Stomach (tissue), 9 donors: ENCODE data around the gene KCTD16. TPM values are rescaled to one million over a fixed set of nuclear protein-coding genes. Genes with fewer than 3 reads are reported as not detected.

Experiments used
- DNase-seq, 2 donors: peaks; one replicate each; pipeline versions ENCODE4 v3.0.0 to v3.0.0-alpha.2; 2013 to 2019
- H3K27ac ChIP-seq, 5 donors: fragments of 200-600 bp in 4 of 5; sonication (generic) in 4 of 5; one replicate each; pipeline ENCODE4 v1.5.1; 2013 to 2019; ENCODE audit warnings: mild to moderate bottlenecking in 1 of 5, moderate library complexity in 1 of 5
- H3K27me3 ChIP-seq, 3 donors: fragments of 200-600 bp; sonication (generic); one replicate each; pipeline ENCODE4 v1.5.1; 2017 to 2019; ENCODE audit warnings: mixed run types in 1 of 3
- H3K36me3 ChIP-seq, 4 donors: fragments of 200-600 bp; sonication (generic); 1 replicate in 3 of 4; 2 replicates in 1 of 4; pipeline ENCODE4 v1.5.1; 2016 to 2019
- H3K4me1 ChIP-seq, 4 donors: fragments of 200-600 bp; sonication (generic); one replicate each; pipeline ENCODE4 v1.5.1; 2016 to 2019
- H3K4me3 ChIP-seq, 4 donors: fragments of 200-600 bp; sonication (generic) in 3 of 4; one replicate each; pipeline ENCODE4 v1.5.1; 2016 to 2019; ENCODE audit warnings: mild to moderate bottlenecking in 1 of 4
- H3K9me3 ChIP-seq, 4 donors: fragments of 200-600 bp; sonication (generic); one replicate each; pipeline ENCODE4 v1.5.1; 2016 to 2019
- EP300 ChIP-seq: sonication (generic); formaldehyde crosslinking; IDR thresholded peaks from one replicate; pipeline ENCODE4 v1.6.1; 2017; ENCODE audit warnings: antibody characterized with exemption
- POLR2A ChIP-seq, 4 donors: fragments of 450-650 bp; IDR thresholded peaks; one replicate each; pipeline ENCODE4 v1.6.1; 2016; ENCODE audit warnings: antibody characterized with exemption in 4 of 4, control low read depth in 2 of 4, mild to moderate bottlenecking in 1 of 4, moderate library complexity in 1 of 4
- POLR2AphosphoS5 ChIP-seq, 3 donors: sonication (generic); formaldehyde crosslinking; IDR thresholded peaks; one replicate each; pipeline ENCODE4 v1.6.1; 2016; ENCODE audit warnings: antibody characterized with exemption in 3 of 3
- WGBS, 5 donors: extraction: QIAGEN DNeasy Blood & Tissue Kit in 3 of 5; methylation state at CpG; one replicate each; pipeline versions ENCODE4 v1.1.5 to v1.1.7; 2013 to 2018; 5-methylcytosine and 5-hydroxymethylcytosine counted together
- intact Hi-C: fragments of 100-400 bp; cut with DNase I; formaldehyde crosslinking; loops from one replicate; pipeline ENCODE4 v1.15.1; 2023; ENCODE audit warnings: low total_unique reads
- polyA plus RNA-seq, 3 donors: library from polyadenylated mRNA; stranded (reverse); fragments of 200-250 nt; gene quantifications; one replicate each; pipeline ENCODE4 v1.2.3, GENCODE V29; 2013
- total RNA-seq, 5 donors: library from RNA; depleted of rRNA; stranded (reverse); fragments of >200 nt; gene quantifications; one replicate each; pipeline versions ENCODE4 v1.1.0 to v1.2.3, GENCODE V29; 2014 to 2016
- TF ChIP-seq, protein P1 (sequence below), 7 experiments: fragments of 450-650 bp in 4 of 7; fragments of 200-600 bp in 3 of 7; sonication (generic) in 3 of 7; IDR thresholded peaks; one replicate each; pipeline ENCODE4 v1.5.1; 2016 to 2019; ENCODE audit warnings: antibody characterized with exemption in 7 of 7, control low read depth in 2 of 7, mild to moderate bottlenecking in 1 of 7
- donor health status: healthy with polysubstance abuse.
- donor health status: Bipolar disorder and iron deficiency.
- donor health status: healthy.

Gene KCTD16
- total and polyA plus RNA-seq, 8 donors: under 0.01 to 1.8 (median under 0.01) TPM; not detected in 4

DNA sequence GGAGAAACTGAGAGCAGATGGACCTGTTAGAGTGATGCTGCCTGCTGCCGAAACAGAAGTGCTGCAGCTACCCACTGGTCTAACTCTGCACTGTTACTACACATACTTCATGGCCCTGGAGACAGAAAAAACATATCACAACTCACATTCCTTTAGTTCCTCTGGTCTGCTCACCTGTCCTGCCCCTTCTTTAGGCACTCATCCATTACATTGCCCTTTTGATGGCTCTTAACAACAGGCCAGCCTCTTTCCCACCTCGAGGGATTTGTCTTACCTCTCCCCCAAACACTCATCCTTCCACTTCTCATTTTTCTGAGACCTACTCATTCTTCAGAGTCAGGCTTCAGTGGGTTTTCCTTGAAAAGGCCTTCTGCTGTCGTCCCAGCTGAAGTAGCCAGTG lies 49.2 kb downstream of the KCTD16 start:
- WGBS, 5 donors: 61 to 69% (median 65%) methylated on average over 3 of the region's 3 CpGs
- Histone ChIP-seq H3K9me3 (no peaks in the 10 kb centered on the region), H3K27ac (no peak overlapping the region), H3K27me3 (no peaks in the 10 kb centered on the region), H3K4me1 (no peaks in the 10 kb centered on the region), H3K36me3 (no peaks in the 10 kb centered on the region), H3K4me3 (no peak overlapping the region)
- DNase-seq: no peak
- no peak for TF ChIP-seq EP300
- intact Hi-C loops: no loop called here

DNA sequence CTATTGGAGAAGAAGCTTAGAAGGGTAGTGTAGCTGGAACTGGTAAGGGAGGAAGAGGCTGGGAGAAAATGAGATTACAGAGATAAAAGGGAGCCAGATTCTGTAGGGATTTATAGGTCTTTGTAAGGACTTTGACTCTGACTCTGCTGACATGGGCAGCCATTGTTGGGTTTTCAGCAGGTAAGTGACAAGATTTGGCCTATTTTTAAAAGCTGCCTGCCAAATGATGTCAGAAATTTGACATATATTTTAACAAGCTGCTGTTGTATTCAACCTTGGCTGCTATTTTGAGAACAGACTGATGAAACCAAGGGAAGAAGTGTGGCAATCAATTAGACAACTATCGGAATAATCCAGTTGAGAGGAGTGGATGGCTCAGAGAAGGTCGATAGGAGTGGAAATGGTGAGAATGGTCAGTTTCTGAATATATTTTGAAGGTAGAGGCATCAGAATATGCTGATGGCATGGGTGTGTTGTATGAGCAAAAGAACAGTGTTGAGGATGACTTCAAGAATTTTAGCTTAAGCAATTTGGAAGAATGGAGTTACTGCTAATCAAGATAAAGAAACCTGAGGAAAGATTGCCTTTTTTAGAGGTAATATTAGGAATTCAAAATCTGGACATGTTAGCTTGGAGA lies 56.8 kb downstream of the KCTD16 start:
- no peak overlapping the region for H3K27ac ChIP-seq
- intact Hi-C loops: no loop called here
- H3K4me1 ChIP-seq: no peaks in the 10 kb centered on the region
- no peaks in the 10 kb centered on the region for H3K36me3 ChIP-seq
- no peaks in the 10 kb centered on the region for H3K9me3 ChIP-seq
- H3K4me3 ChIP-seq: no peak overlapping the region
- DNase-seq: no peak
- WGBS, 5 donors: 69 to 88% (median 85%) methylated on average over 2 of the region's 2 CpGs
- no peaks in the 10 kb centered on the region for H3K27me3 ChIP-seq
- TF ChIP-seq, protein P1, sequence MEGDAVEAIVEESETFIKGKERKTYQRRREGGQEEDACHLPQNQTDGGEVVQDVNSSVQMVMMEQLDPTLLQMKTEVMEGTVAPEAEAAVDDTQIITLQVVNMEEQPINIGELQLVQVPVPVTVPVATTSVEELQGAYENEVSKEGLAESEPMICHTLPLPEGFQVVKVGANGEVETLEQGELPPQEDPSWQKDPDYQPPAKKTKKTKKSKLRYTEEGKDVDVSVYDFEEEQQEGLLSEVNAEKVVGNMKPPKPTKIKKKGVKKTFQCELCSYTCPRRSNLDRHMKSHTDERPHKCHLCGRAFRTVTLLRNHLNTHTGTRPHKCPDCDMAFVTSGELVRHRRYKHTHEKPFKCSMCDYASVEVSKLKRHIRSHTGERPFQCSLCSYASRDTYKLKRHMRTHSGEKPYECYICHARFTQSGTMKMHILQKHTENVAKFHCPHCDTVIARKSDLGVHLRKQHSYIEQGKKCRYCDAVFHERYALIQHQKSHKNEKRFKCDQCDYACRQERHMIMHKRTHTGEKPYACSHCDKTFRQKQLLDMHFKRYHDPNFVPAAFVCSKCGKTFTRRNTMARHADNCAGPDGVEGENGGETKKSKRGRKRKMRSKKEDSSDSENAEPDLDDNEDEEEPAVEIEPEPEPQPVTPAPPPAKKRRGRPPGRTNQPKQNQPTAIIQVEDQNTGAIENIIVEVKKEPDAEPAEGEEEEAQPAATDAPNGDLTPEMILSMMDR (IDR thresholded peaks at IDR 0.05): no peak
- TF ChIP-seq EP300 (no peak), POLR2AphosphoS5 (IDR thresholded peaks at IDR 0.05) (no peak), POLR2A (IDR thresholded peaks at IDR 0.05) (no peak)

DNA sequence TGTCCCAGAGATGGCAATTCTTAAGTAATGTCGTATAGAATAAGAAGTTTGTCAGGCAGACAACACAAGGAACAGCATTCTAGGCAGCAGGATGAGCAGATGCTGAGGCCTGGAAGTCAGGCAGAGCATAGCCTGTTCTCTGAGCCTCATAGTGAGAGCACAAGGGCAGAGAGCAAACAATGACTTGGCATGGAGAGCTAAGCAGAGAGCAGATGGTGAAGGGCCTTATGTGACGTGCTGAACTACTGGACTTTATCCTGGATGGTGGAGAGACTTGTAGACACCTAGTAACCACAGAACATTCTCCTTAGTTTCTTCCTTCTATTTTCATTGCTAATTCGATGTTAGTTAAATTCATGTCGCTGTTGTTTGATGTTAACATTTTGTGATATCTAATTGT lies 60.1 kb downstream of the KCTD16 start:
- Histone ChIP-seq H3K36me3 (no peaks in the 10 kb centered on the region), H3K4me1 (no peaks in the 10 kb centered on the region), H3K9me3 (no peaks in the 10 kb centered on the region), H3K4me3 (no peak overlapping the region), H3K27me3 (no peaks in the 10 kb centered on the region), H3K27ac (no peak overlapping the region)
- intact Hi-C loops: no loop called here
- DNase-seq: peak in 1 of 2 donors; percentile 24
- WGBS, 5 donors: 75 to 82% (median 79%) methylated on average over 4 of the region's 4 CpGs
- TF ChIP-seq EP300: no peak
- TF ChIP-seq POLR2AphosphoS5 (IDR thresholded peaks at IDR 0.05): no peak
- TF ChIP-seq, protein P1 (IDR thresholded peaks at IDR 0.05): no peak
- TF ChIP-seq POLR2A (IDR thresholded peaks at IDR 0.05): no peak

DNA sequence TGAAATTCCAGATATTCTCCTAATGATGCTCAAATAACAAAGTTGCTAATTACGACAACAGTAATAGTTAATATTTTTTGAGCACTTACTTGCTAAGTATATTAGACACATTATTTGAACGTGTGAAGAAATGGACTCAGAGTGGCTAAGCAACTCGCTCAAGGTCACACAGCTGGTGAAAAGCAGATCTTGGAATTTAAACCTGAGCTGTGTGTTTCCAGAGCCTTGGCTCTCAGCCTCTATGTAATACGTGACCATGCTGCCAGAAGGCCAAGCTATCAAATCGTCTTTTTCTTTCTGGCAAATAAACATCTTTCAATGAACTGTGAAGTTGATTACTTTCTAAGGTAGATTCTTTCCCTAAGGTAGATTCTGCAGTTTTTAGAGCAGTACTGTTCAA lies 61.6 kb downstream of the KCTD16 start:
- 81 to 90% (median 82%) methylated on average over 5 of the region's 5 CpGs for WGBS, 5 donors
- Histone ChIP-seq H3K27me3 (no peaks in the 10 kb centered on the region), H3K4me3 (no peak overlapping the region), H3K36me3 (no peaks in the 10 kb centered on the region), H3K9me3 (no peaks in the 10 kb centered on the region), H3K27ac (no peak overlapping the region), H3K4me1 (no peaks in the 10 kb centered on the region)
- no peak for TF ChIP-seq EP300
- no peak for TF ChIP-seq POLR2AphosphoS5 (IDR thresholded peaks at IDR 0.05)
- TF ChIP-seq, protein P1 (IDR thresholded peaks at IDR 0.05): no peak
- no peak for TF ChIP-seq POLR2A (IDR thresholded peaks at IDR 0.05)
- DNase-seq: no peak
- intact Hi-C loops: no loop called here

DNA sequence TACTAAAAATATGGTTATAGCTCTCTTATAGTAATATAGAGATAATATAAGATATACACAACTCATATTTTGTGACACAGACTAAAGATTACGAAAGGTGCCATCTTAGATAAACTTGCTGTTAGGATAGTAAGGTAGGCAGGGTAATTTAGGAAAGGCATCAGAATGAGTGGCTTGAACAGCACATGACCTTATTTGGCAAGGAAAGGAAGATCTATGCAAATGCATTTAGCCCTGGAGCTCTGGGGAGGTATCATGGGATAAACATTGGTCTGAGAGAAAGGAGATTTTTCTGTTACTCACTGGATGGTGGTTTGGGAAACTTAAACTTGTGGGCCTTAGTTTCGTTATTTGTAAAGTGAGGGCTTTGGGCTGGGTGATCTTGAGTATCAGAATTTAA lies 65.8 kb downstream of the KCTD16 start:
- intact Hi-C loops: no loop called here
- WGBS, 5 donors: 77 to 93% (median 88%) methylated on average over 2 of the region's 2 CpGs
- no peaks in the 10 kb centered on the region for H3K4me1 ChIP-seq
- H3K27me3 ChIP-seq: no peaks in the 10 kb centered on the region
- no peak overlapping the region for H3K4me3 ChIP-seq
- H3K36me3 ChIP-seq: no peaks in the 10 kb centered on the region
- H3K27ac ChIP-seq: no peak overlapping the region
- DNase-seq: no peak
- TF ChIP-seq POLR2AphosphoS5 (IDR thresholded peaks at IDR 0.05) (no peak), EP300 (no peak), POLR2A (IDR thresholded peaks at IDR 0.05) (no peak)
- TF ChIP-seq, protein P1 (IDR thresholded peaks at IDR 0.05): no peak
- H3K9me3 ChIP-seq: no peaks in the 10 kb centered on the region
